GM08714 (cell line): ENCODE data around the gene GSTO2.

Source experiments
- H3K4me3 ChIP-seq: fragments of 200-500 bp; sonication (Bioruptor generic); 2 replicates; pipeline ENCODE4 v1.5.1; 2014; ENCODE audit warnings: mild to moderate bottlenecking, low read length, inconsistent platforms
- ZNF274 ChIP-seq: IDR thresholded peaks from 2 replicates; pipeline ENCODE4 v1.6.1; 2012; ENCODE audit warnings: mild to moderate bottlenecking, low read depth, low read length

The GSTO2 gene

DNA sequence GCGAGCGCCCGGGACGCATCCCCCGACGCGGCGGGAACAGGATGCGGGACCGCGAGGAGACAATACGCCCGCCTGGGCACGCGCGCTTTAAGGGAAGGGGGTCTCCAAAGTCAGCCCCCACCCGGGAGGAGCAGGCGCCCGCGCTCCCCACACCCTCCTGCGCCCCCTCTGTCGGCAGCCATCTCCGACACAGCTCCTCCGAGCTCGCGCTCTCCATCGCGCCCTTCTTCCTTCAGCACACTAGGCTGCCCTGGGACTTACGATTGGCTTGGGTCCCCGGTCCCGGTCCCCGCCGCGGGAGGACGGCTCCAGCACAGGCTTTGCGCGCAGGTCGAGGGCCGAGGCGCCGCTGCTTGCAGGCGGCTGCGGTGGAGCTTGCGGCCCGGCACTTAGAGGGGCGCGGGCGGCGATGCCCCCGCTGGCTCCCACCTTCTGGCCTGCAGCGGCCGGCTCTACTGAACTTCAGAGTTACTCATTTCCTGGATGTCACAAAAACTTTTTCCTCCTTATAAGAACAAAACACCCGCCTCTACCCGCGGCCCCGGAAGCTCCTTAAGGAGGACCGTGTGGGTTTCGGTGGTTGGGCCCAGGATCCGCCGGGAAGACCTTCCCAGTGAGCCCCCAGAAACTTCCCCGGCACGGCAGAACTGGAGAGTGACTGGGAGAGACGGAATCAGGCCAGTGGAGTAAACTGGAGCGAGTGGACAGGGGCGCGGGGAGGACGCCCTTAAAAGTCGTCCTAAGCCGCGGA is 69.2 kb downstream of the GSTO2 start, which contains the start of gene ITPRIP:
TSS of gene ITPRIP (minus strand) at position 481 of the 751 bp plus-strand sequence. CDS start 22,414 bp downstream, outside the sequence.
- peak within 1 kb of the TSS; percentile 76 for H3K4me3 ChIP-seq
- no peak for TF ChIP-seq ZNF274

DNA sequence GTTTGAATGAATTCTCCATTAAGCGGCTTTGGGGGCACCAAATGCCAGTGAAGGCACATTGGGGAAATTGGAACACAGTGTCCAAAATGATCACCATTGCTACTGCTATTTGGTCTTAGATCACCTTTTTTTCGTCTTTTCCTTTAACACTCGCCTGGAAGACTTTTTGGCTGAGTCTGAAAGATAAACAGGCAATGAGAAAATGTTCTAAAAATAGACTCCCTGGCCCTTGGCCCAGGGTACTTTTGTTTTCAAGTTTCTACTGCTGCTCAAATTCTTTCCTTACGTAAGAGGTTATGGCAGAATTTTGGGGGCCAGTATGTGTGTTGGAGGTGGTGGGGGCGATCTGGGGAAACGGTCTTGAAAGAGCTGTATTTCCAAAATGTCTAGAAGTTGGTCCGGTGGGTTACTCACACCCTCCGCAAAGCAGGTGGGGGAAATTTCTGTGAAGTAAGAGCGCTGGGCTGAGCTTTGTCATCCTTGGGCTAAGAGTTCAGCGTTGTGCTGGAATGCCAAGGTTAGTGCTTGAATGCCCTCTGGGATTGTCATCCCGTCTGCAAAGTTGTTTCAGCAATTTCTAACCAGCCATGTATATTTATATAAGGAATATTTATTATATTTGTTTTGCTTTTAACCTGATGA is 70.6 kb downstream of the GSTO2 start:
- TF ChIP-seq ZNF274, result no peak
- peak overlapping the region; percentile 76 for H3K4me3 ChIP-seq

DNA sequence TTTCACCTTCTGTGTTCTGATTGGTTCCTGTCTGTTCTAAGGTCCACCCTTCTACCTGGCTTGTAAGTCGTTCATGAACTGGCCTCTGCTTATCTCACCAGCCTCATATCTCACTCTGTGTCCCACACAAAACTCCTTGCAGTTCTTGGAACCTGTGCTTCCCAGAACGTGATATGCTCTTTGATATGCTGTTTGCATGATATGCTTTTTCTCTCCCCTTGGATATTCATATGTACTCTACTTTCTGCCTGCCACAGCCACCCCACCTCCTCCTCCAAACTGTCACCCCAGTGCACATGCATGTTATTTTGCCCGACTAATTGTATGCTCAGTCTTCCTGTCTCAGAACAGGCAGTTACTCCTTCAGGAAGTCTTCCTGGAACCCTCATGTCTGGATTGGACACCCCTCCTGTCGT is 71.1 kb downstream of the GSTO2 start:
- no peak for TF ChIP-seq ZNF274
- H3K4me3 ChIP-seq, result no peak overlapping the region

DNA sequence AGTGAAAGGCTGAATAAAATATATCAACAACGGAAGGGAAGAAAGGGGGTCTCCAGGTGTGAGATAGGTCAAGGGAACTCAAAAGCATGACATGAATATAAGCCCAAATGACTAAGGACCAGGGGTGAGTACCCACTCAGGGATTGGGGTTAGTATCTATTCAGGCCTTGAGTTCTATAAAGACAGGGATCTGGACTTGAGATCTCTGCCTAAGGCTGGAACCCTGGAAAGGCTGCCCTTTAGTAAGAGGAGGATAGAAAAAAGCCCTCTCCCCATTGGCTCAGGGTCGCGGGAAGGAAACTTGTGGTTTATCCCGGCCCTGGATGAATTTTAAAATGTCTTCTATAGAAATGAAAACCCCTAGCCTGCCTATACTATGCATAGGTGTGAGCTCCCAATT is 71.7 kb downstream of the GSTO2 start:
- H3K4me3 ChIP-seq, result no peak overlapping the region

DNA sequence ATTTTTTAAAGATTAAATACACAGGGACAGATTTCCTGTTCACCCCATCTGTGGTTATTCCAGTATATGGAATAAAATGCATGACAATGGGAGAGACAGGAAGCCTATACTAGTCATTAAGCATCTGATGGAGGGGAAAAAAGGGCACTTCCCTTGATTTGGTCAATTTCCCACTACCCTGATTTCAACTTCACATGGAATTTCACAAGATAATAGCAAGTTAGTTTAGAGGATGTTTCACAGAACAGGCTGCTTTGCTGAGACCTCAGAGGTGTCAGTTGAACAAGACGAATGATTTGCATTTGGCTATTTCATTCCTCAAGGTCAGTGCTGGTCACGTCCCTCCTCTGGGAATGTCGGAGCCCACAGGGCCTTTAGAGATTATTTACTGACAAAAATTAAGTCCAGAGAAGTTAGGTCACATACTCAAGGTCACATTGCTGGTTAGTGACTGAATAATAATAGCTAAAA is 74.0 kb downstream of the GSTO2 start:
- no peak for TF ChIP-seq ZNF274
- H3K4me3 ChIP-seq, result no peak overlapping the region

More for the DNA sequence above, 71.7 kb downstream of the GSTO2 start:
- TF ChIP-seq ZNF274, result no peak

DNA sequence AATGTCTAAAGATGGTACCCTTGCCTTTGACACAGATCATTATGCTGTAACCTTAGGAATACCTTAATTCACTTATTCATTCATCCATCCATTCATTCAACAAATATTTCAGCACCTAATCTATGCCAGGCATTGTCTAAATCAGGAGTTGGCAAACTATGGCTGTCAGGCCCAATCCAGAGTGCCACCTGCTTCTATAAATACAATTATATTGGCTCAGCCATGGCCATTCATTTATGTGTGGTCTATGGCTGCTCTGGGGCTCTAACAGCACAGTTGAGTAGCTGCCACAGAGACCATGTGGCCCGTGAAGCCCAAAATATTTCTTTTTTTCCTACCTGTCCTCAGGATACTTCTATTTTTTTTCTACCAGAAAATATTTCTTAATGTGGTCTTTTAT is 75.2 kb downstream of the GSTO2 start:
- no peak for TF ChIP-seq ZNF274
- no peak overlapping the region for H3K4me3 ChIP-seq

DNA sequence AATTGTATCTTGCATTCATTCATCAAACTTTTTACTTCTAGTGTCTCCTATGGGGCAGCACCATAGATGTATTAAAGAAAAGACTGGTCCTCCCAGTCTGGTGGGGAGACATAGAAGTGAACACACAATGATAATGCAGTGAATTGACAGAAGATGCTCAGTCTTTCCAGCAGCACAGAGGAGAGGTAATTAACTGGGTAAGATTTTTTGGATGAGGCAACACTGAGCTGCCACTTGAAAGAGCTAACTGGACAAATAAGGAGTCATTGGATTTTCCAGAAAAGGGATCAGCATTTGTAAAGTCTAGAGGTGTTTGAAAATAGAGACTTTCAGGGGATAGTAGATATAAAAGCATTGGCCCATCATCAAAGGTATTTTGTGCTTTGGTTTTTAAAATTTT is 76.5 kb downstream of the GSTO2 start:
- H3K4me3 ChIP-seq, result no peak overlapping the region
- TF ChIP-seq ZNF274, result no peak

DNA sequence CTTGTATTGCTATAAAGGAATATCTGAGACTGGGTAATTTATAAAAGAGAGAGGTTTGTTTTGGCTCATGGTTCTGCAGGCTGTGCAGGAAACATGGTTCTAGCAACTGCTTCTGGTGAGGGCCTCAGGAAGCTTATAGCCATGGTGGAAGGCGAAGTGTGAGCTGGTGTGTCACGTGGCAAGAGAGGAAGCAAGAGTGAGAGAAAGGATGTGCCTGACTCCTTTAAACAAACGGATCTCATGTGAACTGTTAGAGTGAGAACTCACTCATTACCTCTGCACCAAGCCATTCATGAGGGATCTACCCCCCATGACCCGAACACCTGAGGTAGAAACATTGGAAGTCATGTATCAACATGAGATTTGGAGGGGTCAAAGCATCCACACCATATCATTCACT is 77.0 kb downstream of the GSTO2 start:
- no peak for TF ChIP-seq ZNF274

DNA sequence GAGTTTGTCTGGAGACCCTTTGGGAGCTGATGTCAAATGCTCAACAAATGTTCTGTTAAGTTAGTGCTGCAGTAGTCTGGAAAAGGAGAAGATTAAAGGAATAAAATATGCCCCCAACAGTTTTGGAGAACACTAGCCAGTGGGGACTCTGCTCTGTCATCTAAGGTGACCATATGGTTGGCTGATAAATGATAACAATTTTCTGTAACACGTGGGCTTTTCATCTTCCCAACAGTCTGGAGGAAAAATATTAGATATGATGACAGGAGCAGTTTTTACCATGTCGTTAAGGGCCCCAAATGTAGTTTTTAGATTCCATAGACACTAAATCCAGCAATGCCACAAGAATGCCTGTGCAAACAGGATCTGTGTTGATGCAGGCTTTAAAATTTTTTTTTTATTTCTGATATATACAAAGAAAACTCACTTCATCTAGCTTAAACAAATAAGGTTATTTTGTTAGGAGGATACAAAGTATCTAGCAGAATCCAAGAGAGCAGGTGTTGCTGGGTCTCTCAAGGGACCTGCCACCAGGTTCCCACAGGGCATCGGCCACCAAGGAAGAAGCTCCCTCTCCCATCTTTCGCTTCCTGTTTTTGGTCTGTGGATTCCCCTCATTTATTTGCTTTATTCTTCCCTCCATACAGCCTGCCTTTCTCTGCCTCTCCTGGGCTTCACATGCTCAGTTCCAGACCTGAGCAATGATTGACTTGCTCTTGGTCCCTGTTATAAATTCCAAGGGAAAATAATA is 78.5 kb downstream of the GSTO2 start:
- TF ChIP-seq ZNF274, result no peak
- no peak overlapping the region for H3K4me3 ChIP-seq

More for the DNA sequence above, 77.0 kb downstream of the GSTO2 start:
- no peak overlapping the region for H3K4me3 ChIP-seq

DNA sequence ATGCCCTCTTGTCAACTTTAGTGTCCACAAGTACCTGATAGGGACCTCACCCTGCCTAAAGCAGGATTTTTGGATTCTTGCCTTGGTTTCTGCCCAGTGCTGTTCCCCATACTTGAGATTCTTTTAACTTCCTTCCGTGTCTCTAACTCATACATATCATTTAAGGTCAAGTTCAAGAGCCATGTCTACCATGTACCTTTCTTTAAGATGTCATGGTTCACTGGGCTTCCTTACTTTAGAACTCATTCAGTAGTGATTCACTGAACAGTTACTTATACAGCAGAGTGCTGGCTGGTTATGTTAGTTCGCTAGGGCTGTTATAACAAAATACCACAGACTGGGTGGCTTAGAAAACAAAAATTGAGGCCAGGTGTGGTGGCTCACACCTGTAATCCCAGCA is 79.6 kb downstream of the GSTO2 start:
- TF ChIP-seq ZNF274, result no peak
- no peak overlapping the region for H3K4me3 ChIP-seq

DNA sequence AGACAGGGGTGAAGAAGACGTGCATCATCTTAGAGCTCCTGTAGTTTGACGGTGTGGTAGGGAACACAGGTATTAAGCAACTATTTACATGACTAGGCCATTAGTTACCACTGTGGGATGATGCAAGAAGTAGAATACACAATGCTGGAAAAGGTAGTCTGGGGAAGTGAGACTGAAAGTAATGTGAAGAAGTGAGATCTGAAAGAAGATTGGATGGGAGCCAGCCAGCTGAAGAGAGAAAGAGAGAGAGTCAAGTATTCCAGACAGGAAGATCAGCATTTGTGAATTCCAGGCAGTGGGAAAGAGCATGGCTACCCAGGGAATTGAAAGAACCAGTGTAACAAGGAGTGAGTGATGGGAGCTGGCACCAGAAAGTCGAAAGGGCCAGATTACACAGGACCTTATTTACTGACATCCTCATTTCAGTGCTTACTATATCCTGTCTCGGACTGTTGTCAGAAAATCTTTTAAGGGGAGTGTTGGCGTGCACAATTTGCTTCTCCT is 80.7 kb downstream of the GSTO2 start:
- no peak overlapping the region; the same call in 1 of the 2 replicates for H3K4me3 ChIP-seq
- no peak for TF ChIP-seq ZNF274

DNA sequence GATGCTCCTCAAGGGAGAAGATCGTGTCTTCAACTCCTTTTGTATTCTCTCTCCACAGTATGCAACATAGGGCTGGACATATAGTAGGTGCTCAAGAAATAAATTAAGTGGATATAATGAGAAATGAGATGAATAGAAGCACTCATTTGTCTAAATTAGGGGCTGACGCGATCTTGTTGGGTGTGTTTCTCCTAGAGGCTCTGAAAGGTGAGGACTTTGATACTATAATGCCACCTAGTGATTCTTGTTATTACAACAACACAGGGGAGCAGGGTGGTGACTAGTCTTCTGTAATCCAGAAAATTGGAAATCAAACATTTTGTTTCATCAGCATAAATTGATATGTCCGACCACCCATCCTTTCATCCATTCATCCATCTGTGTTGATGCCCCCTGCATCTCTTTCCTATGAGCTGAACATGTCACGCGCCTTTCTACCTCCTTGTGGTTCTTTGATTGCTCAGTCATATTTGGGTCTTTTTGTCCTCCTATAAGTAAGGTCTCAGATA is 81.2 kb downstream of the GSTO2 start:
- no peak for TF ChIP-seq ZNF274
- no peak overlapping the region; the same call in 1 of the 2 replicates for H3K4me3 ChIP-seq

DNA sequence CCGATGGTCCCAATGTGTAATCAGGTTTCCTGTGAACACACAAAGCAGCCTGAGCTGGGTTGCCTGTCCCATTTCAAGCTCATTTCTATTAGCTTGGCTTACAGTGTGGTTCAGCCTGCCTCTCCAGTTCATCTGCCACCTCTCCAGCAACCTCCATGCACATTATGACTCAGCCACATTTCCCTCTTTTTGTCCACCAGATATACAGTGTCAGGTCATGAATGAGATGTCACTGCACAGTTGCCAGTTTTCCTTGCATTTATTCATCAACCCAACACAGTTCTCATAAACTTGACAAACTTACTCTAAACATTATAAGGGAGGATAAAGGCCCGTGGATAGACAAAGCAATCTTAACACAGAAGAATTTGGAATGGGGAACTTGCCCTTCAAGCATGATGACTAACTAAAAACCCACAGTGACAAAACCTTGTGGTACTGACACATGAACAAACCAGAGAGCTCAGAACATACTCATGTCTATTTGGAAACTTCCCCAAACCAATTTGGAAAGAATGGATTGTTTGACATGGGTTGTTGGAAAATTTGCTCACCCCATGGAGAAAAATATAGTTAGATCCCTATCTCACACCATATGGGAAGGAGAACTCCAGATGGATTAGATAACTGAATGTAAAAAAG is 82.2 kb downstream of the GSTO2 start:
- no peak for TF ChIP-seq ZNF274
- H3K4me3 ChIP-seq, result no peak overlapping the region
